GM19438 (cell line): ENCODE data around the gene UBR7.
"Not testable (repeated sequence)": the region's sequence is repeated elsewhere in the genome, so short reads cannot be mapped to it uniquely, and the experiment has no call there.

Experiments
- ATAC-seq: cut with Tn5 transposase; IDR thresholded peaks from one replicate; pipeline ENCODE4 v1.9.1; 2021; ENCODE audit warnings: low read depth; ENCODE audit not compliant: unreplicated experiment

UBR7 gene, protein sequence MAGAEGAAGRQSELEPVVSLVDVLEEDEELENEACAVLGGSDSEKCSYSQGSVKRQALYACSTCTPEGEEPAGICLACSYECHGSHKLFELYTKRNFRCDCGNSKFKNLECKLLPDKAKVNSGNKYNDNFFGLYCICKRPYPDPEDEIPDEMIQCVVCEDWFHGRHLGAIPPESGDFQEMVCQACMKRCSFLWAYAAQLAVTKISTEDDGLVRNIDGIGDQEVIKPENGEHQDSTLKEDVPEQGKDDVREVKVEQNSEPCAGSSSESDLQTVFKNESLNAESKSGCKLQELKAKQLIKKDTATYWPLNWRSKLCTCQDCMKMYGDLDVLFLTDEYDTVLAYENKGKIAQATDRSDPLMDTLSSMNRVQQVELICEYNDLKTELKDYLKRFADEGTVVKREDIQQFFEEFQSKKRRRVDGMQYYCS

GRCh38 chr14:93206793-93207467 lies at the start of gene UBR7, which contains the start of gene GON7:
TSS of gene UBR7 (plus strand) at chr14:93207256. CDS start at chr14:93207292, 36 bp downstream.
TSS of gene GON7 (minus strand) at chr14:93207065. CDS start at chr14:93207037, 28 bp downstream.
- peak; percentile 69 for ATAC-seq

GRCh38 chr14:93158349-93158748 lies 48.7 kb upstream of the UBR7 start:
- ATAC-seq, result not testable (repeated sequence)

DNA sequence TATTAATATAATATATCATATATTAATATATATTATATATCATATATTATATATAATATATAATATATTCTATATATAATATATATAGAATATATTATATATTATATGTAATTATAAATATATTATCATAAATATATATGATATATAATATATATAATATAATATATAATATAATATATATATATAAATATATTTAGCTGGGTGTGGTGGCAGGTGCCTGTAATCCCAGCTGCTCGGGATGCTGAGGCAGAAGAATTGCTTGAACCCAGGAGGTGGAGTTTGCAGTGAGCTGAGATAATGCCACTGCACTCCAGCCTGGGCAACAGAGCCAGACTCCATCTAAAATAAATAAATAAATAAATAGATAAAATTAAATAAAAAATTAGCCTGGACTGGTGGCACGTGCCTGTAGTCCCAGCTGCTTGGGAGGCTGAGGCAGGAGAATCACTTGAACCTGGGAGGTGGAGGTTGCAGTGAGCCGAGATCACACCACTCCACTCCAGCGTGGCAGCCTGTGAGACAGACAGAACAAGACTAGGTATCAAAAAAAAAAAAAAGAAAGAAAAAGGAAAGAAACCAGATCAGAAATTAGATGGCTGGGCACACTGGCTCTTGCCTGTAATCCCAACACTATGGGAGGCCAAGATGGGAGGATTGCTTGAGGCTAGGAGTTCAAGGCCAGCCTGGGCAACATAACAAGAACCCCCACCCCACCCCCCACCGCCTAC lies 47.3 kb upstream of the UBR7 start:
- not testable (repeated sequence) for ATAC-seq

DNA sequence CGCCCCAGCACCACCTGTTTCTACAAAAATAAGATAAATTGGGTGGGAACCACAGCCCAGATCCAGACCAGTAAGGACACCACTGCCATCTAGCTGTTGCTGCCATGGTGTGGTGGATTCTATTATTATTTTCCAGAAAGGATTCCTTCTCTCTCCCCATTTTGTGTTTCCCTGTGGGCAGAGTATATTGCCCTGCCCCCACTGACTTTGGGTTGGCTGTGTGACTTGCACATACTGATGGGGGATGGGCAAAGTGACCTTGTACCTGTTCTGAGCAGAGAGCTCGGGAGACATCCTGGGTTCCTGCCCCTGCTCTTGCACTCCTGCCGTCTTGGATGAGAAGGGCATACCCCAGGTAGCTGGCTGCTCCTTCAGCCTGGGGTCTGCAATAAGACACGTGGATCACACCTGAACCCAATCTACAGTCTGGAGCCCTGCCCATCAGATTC lies 46.7 kb upstream of the UBR7 start:
- ATAC-seq, result no peak

GRCh38 chr14:93161411-93161940 lies 45.6 kb upstream of the UBR7 start:
- ATAC-seq, result no peak

- ATAC-seq, result no peak
These were observed 43.5 kb upstream of the UBR7 start for GRCh38 chr14:93163564-93163963.

GRCh38 chr14:93165271-93166265 lies 41.5 kb upstream of the UBR7 start:
- ATAC-seq, result not testable (repeated sequence)

GRCh38 chr14:93168610-93169009 lies 38.4 kb upstream of the UBR7 start:
- ATAC-seq, result not testable (repeated sequence)

GRCh38 chr14:93169619-93170018 lies 37.4 kb upstream of the UBR7 start:
- not testable (repeated sequence) for ATAC-seq

DNA sequence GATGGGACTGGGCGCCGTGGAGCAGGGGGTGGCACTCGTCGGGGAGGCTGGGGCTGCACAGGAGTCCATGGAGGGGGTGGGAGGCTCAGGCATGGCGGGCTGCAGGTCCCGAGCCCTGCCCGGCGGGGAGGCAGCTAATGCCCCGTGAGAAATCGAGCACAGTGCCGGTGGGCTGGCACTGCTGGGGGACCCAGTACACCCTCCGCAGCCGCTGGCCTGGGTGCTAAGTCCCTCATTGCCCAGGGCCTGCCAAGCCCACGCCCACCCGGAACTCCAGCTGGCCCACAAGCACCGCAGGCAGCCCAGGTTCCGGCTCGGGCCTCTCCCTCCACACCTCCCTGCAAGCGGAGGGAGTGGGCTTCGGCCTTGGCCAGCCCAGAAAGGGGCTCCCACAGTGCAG lies 36.9 kb upstream of the UBR7 start:
- not testable (repeated sequence) for ATAC-seq

DNA sequence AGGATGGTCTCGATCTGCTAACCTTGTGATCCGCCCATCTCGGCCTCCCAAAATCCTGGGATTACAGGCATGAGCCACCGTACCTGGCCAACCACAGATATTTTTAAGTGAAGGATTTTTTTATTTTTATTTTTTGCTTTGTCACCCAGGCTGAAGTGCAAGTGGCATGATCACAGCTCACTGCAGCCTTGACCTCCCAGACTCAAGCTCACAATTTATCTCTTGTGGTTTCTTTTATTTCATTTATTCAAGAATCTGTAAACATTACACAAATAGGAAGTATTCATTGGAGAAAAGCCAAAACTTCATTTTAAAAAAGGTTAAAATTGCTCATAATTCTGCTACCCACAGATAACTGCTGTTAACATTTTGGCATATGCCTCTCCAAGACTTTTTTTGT lies 35.7 kb upstream of the UBR7 start:
- ATAC-seq, result no peak

GRCh38 chr14:93173943-93174395 lies 33.1 kb upstream of the UBR7 start:
- ATAC-seq, result no peak

GRCh38 chr14:93174731-93175130 lies 32.3 kb upstream of the UBR7 start:
- not testable (repeated sequence) for ATAC-seq

DNA sequence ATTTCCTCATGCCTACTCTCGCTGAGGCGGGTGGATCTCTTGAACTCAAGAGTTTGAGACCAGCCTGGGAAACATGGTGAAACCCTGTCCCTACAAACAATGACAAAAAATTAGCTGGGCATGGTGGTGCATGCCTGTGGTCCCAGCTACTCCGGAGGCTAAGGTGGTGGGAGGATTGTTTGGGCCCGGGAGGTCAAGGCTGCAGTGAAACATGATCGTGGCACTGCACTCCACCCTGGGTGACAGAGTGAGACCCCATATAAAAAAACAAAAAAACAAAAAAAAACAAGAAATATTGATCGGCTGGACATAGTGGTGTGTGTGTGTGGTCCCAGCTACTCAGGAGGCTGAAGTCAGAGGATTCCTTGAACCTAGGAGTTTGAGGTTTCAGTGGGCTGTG lies 31.6 kb upstream of the UBR7 start:
- no peak for ATAC-seq

GRCh38 chr14:93183596-93184317 lies 23.3 kb upstream of the UBR7 start:
- ATAC-seq, result no peak

DNA sequence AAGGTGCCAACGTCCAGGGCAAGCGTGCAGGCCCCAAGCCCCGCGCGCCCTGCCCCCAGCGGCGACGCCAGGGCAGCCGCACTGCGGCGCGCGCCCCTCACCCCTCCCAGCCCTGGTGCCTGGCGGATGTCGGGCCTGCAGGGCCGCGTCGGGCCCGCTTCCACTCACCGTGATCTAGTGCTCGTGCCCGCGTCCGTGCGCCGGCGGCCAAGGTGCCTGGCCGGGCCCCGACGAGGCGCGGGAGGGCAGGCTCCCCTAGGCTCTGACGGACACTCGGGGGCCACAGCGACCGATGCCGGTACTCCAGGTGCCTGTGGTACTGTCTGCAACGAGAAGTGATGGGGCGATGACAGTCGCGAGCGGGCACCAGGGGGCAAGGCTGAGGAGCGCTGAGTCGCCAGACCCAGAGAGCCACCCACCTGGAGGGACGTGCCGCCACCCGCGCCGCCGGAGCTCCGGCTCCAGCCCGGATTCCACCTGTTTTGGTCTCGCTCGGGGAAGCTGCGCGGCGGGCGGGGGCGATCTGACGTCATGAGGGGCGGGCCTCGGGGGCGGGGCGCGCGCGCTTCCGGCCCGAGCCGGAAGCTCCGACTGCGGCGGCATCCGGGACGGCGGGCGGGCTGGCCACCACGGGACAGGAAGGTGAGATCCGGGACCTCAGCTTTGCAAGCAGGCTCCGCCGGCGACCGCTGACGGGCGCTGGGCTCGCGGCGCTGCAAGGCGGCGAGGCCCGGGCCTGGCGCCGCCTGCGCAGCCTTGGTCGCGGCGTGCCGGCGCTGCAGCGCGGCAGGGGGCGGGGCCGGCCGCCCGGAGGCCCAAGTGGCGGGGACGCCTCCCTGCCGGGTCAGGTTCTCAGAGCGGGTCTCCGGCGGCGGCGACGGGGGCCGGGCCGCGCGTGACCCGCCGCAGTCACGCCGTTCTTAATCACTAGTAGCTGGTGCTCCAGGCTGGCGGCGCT lies 22.4 kb upstream of the UBR7 start, which contains the start of the genes LYSET and MOAP1:
TSS of gene LYSET (plus strand) at position 927 of the 958 bp plus-strand sequence. CDS start 89 bp downstream, outside the sequence.
TSS of gene MOAP1 (minus strand) at position 507 of the 958 bp plus-strand sequence. CDS start 655 bp downstream, outside the sequence.
- peak; percentile 84 for ATAC-seq

GRCh38 chr14:93185349-93185720 lies 21.7 kb upstream of the UBR7 start:
- ATAC-seq, result no peak
